Measurements from ENCODE around the gene ZBTB7C.

Gene ZBTB7C

DNA sequence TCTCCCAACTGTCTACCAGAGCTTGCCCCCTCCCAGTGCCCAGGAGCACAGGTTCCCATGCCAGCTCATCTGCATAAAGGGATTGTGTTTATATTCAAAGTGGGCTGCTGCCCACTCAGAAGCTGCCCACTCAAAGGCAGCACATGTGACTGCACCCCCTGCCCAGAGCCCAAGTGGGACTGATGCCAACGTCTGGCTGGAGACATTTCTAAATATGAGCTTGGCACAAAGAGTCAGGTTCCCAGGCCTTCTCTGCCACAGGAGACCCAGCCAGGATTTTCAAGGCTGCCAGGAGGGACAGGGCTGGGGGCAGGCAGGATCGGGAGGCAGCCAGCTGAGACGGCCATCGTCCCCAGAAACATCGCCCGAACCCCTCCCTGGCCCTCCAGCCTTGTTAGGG is 67.1 kb downstream of the ZBTB7C start:
- H3K27ac ChIP-seq: no peak overlapping the region
- H3K9me3 ChIP-seq: no peaks in the 10 kb centered on the region
- H3K4me1 ChIP-seq: peaks cover 17% of the 10 kb centered on the region
- no peaks in the 10 kb centered on the region for H3K36me3 ChIP-seq
- TF ChIP-seq Cebpa-rat (IDR thresholded peaks at IDR 0.05): no peak
- peaks cover 4% of the 10 kb centered on the region; the same call in 1 of the 2 replicates for H3K27me3 ChIP-seq
- H3K4me3 ChIP-seq: no peak overlapping the region
- peaks cover 16% of the 10 kb centered on the region; the same call in 1 of the 2 replicates for H4K20me1 ChIP-seq
- H3K9ac ChIP-seq: no peak overlapping the region
- H3K4me2 ChIP-seq: no peak overlapping the region

DNA sequence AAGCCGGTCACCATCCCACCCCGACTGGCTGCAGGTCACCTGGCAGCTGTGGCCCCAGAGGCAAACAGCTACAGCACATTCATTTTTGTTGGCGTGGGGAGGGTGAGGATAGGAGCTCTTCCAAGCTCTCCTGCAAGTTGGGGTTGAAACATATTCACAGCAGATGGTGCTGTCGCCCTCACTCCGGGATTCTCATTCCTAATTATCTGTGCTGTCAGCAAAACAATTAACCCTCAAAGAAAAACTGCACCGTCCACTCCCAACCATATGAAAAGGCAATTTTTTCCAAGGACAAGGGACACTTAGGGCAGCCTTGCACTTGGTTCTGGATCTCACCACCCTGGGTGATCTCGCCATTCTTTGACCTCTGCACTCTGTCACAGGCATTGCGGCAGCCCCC is 68.6 kb downstream of the ZBTB7C start:
- no peak overlapping the region for H3K9ac ChIP-seq
- H3K4me2 ChIP-seq: peak overlapping the region; percentile 58
- H3K9me3 ChIP-seq: no peaks in the 10 kb centered on the region
- no peaks in the 10 kb centered on the region for H3K36me3 ChIP-seq
- no peak for TF ChIP-seq Cebpa-rat (IDR thresholded peaks at IDR 0.05)
- peaks cover 16% of the 10 kb centered on the region; the same call in 1 of the 2 replicates for H4K20me1 ChIP-seq
- H3K4me3 ChIP-seq: no peak overlapping the region
- H3K27me3 ChIP-seq: peaks cover 4% of the 10 kb centered on the region; the same call in 1 of the 2 replicates
- peaks cover 17% of the 10 kb centered on the region for H3K4me1 ChIP-seq
- H3K27ac ChIP-seq: no peak overlapping the region

DNA sequence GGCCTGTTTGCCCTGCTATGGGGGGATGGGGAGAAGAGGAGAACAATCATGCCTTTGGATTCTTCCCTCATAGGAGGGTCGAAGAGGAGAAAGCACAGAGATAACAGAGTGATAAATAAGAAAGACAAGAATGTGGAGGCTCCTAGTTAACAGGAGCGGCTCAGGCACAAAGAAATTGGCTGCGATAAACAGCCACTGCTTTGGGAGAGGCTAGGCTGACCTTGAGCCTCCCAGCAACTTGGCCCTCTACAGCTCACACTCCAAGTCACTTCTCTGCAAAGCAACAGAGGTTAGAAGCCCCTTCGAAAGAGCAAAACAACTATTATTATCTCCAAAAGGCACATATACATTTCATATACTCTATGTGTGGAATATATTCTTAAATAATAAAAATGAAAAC is 69.5 kb downstream of the ZBTB7C start:
- no peak overlapping the region for H3K9ac ChIP-seq
- H3K4me1 ChIP-seq: peaks cover 17% of the 10 kb centered on the region
- peaks cover 16% of the 10 kb centered on the region; the same call in 1 of the 2 replicates for H4K20me1 ChIP-seq
- no peak for TF ChIP-seq Cebpa-rat (IDR thresholded peaks at IDR 0.05)
- H3K36me3 ChIP-seq: no peaks in the 10 kb centered on the region
- peaks cover 4% of the 10 kb centered on the region; the same call in 1 of the 2 replicates for H3K27me3 ChIP-seq
- H3K4me3 ChIP-seq: no peak overlapping the region
- no peak overlapping the region for H3K27ac ChIP-seq
- no peak overlapping the region for H3K4me2 ChIP-seq
- no peaks in the 10 kb centered on the region for H3K9me3 ChIP-seq

DNA sequence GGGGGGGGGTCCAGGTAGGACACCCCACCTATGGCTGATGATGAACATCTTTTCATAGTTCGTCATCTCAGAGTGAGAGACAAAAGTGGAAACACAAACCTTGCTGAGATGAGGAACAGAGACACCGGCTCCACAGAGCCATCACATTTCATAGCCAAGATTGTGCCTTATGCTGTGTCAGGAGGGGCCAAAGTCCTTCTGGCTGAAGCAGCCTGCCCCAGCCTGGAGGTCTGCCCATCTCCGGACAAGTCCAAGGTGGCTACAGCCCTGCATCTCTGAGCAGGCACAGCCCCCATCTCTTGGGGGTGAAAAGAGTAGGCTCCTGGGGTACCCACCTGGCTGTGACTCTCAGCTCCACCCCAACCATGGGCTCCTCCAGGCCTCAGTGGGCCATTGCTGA is 70.3 kb downstream of the ZBTB7C start:
- no peak for TF ChIP-seq Cebpa-rat (IDR thresholded peaks at IDR 0.05)
- Histone ChIP-seq H3K27ac (no peak overlapping the region), H3K9me3 (no peaks in the 10 kb centered on the region), H3K4me2 (no peak overlapping the region), H4K20me1 (peaks cover 16% of the 10 kb centered on the region; the same call in 1 of the 2 replicates), H3K27me3 (peaks cover 4% of the 10 kb centered on the region; the same call in 1 of the 2 replicates), H3K9ac (no peak overlapping the region), H3K4me3 (no peak overlapping the region), H3K4me1 (peaks cover 18% of the 10 kb centered on the region), H3K36me3 (no peaks in the 10 kb centered on the region)

DNA sequence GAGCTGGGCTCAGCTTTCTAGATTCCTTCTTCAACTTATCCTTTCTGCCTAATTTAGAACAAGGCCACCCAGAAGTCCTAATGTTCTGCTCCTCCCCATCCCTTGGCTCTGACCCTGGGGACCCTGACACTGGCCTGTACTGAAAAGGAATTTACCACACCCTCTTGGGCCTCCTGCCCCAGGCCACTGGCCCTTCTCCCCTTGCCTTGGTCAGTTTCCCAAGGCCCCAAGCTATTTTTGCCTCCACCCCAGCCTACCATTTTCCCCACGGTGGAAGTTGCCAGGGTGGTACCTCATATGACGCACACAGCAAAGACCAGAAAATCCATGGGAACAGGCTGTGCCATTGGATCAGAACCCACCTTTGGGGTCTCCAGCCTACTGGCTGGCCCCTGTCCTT is 72.1 kb downstream of the ZBTB7C start:
- H3K4me1 ChIP-seq: peaks cover 27% of the 10 kb centered on the region
- TF ChIP-seq Cebpa-rat (IDR thresholded peaks at IDR 0.05): no peak
- no peak overlapping the region for H3K4me3 ChIP-seq
- no peak overlapping the region for H3K27ac ChIP-seq
- H3K27me3 ChIP-seq: peaks cover 4% of the 10 kb centered on the region; the same call in 1 of the 2 replicates
- H4K20me1 ChIP-seq: peaks cover 16% of the 10 kb centered on the region; the same call in 1 of the 2 replicates
- H3K36me3 ChIP-seq: no peaks in the 10 kb centered on the region
- no peak overlapping the region for H3K4me2 ChIP-seq
- no peak overlapping the region for H3K9ac ChIP-seq
- no peaks in the 10 kb centered on the region for H3K9me3 ChIP-seq

DNA sequence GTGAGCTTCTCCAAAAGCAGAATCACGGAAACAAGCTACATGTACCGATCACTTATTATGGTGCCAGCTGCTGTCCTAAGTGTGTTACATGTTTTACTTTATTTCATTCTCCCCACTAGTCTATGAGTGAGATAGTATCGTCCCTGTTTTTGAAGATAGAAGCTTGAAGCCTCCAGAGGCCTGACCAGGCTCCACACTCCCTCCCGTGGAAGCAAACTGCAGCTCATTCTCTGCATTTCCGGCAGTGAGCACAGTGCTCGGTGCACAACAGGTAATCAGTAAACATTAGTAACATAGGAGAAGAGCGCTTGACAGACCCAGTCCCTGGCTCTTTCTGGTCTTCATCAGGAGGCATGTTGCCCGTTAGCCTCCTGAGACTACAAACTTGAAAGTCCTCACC is 72.9 kb downstream of the ZBTB7C start:
- H3K4me2 ChIP-seq: no peak overlapping the region
- H3K36me3 ChIP-seq: no peaks in the 10 kb centered on the region
- H3K27me3 ChIP-seq: peaks cover 4% of the 10 kb centered on the region; the same call in 1 of the 2 replicates
- H3K9ac ChIP-seq: no peak overlapping the region
- no peak overlapping the region for H3K4me3 ChIP-seq
- H3K4me1 ChIP-seq: peaks cover 22% of the 10 kb centered on the region
- TF ChIP-seq Cebpa-rat (IDR thresholded peaks at IDR 0.05): no peak
- H3K27ac ChIP-seq: no peak overlapping the region
- H3K9me3 ChIP-seq: no peaks in the 10 kb centered on the region
- peaks cover 11% of the 10 kb centered on the region; the same call in 1 of the 2 replicates for H4K20me1 ChIP-seq

DNA sequence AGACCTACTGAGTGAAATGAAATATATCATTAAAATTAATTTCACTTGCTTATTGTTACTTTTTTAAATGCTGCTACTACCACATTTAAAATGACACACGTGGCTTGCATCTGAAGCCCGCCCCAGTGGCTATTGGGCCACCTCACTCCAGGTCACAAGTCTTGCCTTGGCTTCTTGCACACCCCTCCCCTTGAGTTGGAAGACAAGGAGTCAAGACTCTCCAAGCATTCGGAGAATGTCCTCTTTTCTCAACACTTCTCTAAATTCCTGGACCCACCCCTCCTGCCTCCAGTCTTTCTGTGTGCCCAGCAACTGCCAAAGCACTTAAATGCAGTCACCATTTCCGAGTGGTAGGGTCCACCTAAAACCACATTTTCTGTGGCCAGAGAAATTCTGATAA is 73.4 kb downstream of the ZBTB7C start:
- H3K9me3 ChIP-seq: no peaks in the 10 kb centered on the region
- TF ChIP-seq Cebpa-rat (IDR thresholded peaks at IDR 0.05): no peak
- no peak overlapping the region for H3K9ac ChIP-seq
- H3K36me3 ChIP-seq: no peaks in the 10 kb centered on the region
- H3K27ac ChIP-seq: no peak overlapping the region
- peaks cover 6% of the 10 kb centered on the region; the same call in 1 of the 2 replicates for H4K20me1 ChIP-seq
- H3K4me1 ChIP-seq: peaks cover 17% of the 10 kb centered on the region
- no peak overlapping the region for H3K4me3 ChIP-seq
- no peak overlapping the region for H3K4me2 ChIP-seq
- H3K27me3 ChIP-seq: peaks cover 4% of the 10 kb centered on the region; the same call in 1 of the 2 replicates

DNA sequence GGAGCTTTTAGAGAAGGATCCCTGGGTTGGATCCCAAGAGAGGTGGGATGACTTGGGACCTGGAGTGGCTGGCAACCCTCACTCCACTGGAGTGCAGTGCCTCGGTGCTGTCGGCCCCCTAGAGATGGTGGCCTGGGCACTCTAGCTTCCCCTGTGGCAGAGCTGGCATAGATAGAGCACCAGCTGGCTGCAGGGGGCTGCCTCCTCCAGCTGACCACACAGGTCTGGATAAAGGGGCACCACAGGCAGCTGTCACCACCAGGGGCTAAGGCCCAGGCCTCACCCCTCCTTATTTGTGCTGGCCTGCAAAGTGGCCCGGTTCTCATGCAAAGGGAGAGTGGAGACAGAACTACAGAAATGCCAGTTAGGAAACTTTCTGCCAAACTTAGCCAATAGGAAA is 74.3 kb downstream of the ZBTB7C start:
- Histone ChIP-seq H3K9me3 (no peaks in the 10 kb centered on the region), H3K36me3 (no peaks in the 10 kb centered on the region), H3K27me3 (peaks cover 4% of the 10 kb centered on the region; the same call in 1 of the 2 replicates), H3K4me1 (peaks cover 10% of the 10 kb centered on the region), H4K20me1 (no peaks in the 10 kb centered on the region), H3K9ac (no peak overlapping the region), H3K4me2 (no peak overlapping the region), H3K27ac (no peak overlapping the region), H3K4me3 (no peak overlapping the region)
- TF ChIP-seq Cebpa-rat (IDR thresholded peaks at IDR 0.05): no peak

DNA sequence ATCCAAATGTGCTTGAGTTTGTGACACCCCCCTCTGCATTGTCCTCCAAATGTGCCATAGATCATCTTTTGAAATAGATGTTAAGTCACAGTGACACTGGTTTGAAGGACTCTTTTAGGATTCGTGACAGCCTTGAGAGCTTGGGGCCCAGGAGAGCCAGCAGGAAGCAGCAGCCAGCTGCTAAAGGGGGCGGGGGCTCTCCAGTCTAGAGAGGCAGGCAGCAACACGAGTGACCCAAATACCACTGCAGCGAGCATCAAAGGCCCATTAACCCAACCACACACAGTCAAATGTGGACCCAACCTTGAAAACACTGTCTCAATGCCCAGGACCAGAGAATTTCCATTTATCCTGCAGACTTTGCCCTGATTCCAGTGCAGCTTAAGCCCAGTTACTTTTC is 75.6 kb downstream of the ZBTB7C start:
- Histone ChIP-seq H3K4me3 (no peak overlapping the region), H3K9me3 (no peaks in the 10 kb centered on the region), H3K9ac (no peak overlapping the region), H3K4me2 (peak overlapping the region; percentile 36), H3K27me3 (no peaks in the 10 kb centered on the region), H3K36me3 (no peaks in the 10 kb centered on the region), H3K4me1 (peaks cover 10% of the 10 kb centered on the region), H4K20me1 (no peaks in the 10 kb centered on the region), H3K27ac (no peak overlapping the region)
- TF ChIP-seq Cebpa-rat (IDR thresholded peaks at IDR 0.05): no peak

DNA sequence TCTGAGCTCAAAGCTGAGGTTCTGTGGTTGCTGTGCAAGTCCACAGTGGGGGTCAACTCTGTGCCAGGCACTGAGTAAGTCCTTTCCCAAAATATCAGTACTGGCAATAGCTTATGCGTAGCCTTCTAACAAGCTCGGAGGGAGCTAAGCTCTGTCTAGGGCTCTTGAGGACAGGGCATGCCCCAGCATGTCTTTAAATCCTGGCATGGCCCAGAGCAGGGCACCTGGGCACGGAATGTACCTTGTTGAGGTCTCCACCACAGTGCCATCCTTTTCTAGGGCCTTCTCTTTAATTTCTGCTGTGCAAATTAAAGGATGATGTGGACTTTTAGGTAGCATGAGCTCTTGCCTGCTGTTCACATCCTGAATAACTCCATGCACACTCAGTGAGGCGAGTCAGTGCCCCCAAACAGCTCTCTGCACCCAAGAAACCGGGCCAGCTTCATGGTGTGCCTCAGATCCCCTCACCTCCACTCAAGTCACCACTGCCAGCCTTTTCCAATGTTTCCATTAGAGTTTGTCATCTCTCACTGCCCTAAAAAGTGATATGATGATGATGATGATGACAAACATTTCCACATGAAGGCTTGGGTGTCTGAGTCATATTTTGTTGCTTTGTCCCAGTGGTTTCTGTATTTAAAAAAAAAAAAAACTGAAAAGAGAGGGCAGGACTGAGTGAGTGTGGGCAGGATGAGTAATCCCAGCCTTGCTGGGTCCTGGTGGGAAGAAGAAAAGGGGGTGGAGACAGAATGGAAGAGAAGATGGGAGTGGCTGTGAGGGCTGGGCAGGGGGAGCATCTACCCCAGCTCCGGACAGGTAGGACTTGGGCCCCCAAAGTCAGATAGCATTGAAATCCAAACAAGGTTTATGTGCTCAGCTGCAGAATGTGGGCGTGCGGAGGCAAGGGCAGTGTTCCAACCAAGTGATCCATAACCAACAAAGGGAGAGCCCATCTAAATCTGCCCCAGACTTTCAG is 78.9 kb downstream of the ZBTB7C start:
- no peak for TF ChIP-seq Cebpa-rat (IDR thresholded peaks at IDR 0.05)
- no peak overlapping the region for H3K4me2 ChIP-seq
- no peaks in the 10 kb centered on the region for H3K36me3 ChIP-seq
- no peaks in the 10 kb centered on the region for H3K27me3 ChIP-seq
- H3K9ac ChIP-seq: no peak overlapping the region
- H4K20me1 ChIP-seq: no peaks in the 10 kb centered on the region
- no peak overlapping the region for H3K4me3 ChIP-seq
- peaks cover 10% of the 10 kb centered on the region for H3K4me1 ChIP-seq
- H3K9me3 ChIP-seq: no peaks in the 10 kb centered on the region
- H3K27ac ChIP-seq: no peak overlapping the region
